Measurements from ENCODE around the gene AKR1C8.
"Not testable (repeated sequence)": the region's sequence is repeated elsewhere in the genome, so short reads cannot be mapped to it uniquely, and the experiment has no call there.

Gene AKR1C8

DNA sequence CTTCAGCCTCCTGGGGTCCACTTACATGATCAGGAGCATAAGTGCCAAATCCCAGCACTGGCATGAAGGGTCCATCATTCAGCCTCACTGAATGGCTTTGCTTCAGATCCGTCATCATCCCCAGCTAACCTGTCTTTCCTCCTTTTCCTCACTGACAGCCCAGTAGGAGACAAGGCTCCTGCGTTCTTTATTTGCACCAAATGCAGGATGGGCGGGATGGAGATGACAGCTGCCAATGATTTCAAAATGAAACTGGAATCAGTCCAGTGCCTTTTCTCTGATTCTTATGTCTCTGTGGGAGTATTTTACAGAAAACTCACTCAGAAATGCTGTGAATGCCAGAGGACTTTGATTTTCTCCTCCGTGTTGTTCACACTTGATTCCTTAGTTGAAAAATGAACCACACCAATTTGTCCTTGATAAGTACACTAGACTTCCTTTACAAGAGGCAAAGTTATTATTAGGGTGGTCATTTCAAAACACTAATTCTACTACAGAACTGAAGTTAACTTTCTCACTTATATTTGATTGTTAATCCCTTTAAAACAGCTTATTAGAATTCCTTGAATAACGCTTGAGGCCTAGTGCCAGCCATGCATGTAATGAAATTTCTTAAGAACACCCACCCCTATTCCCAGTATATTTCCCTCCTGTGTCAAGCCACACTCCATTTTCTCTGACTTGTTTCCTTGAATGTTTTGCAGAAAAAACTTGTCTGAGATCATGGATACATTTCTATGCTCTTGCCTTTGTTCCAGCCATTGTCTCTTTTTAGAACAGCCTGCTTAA is at the start of gene AKR1C8:
TSS of gene AKR1C8 (minus strand) at position 164 of the 789 bp plus-strand sequence. CDS start at position 118, 46 bp downstream.
- DNase-seq = no peak

DNA sequence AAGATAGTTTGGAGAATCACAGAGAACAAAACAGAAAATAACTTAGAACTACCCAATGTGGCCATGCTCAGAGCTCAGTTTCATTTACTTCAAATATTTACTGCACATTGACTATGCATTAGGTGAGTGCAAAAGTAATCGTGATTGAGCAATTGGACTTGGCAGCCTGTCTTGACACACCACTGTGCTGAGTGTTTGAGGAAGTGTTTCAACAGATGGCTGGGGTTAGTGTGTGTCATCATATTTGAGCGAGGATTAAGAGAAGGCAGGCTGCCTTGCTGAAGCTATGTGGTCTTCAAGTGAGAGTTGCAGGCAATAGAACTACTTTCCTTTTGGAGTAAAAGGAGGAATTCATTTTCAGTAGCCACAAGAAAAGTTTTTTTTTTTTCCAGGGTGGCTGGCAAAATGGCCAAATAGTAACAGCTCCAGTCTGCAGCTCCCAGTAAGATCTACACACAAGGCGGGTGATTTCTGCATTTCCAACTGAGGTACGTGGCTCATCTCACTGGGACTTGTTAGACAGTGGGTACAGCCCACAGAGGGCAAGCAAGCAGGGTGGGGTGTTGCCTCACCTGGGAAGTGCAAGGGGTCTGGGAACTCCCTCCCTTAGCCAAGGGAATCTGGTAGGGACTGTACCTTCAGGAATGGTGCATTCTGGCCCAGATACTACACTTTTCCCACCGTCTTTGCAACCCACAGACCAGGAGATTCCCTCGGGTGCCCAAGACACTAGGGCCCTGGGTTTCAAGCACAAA is 49.3 kb upstream of the AKR1C8 start:
- no peak for DNase-seq

DNA sequence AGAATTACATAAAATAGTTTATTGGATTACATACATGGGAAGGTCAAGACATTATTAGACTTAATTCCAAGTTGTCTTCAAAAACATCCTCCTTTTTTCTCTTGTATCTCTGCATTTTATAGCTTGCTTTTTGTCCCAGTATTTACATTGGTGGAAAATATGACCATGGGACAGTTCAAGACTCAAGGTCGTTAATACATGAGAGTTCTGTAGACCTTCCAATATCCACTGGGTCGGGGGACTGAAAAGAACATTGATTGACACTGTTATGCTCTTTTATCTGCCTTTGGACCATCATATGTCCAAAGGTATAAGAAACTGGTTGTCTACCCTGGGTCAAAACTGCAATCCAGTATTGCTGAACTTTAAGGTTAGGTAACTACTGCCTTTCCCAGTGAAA is 48.4 kb upstream of the AKR1C8 start:
- DNase-seq = no peak

DNA sequence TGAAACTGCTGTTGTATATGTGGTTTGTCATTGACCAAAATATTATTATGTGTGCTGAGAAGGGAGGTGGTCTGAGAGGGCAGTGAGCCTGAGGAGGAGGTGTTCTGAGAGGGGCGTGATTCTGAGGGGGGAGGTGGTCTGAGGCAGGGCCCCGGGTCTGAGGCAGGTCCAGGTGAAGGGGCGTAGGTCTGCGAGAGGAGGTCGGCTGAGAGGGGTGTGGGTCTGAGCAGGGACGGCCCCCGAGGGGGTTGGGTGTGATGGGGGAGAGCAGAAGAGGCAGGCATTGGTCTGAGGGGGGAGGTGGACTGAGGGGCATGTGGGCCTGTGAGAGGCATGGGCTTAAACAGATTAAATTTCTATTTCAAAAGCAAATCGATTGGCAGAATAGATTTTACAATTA is 44.1 kb upstream of the AKR1C8 start:
- DNase-seq = peak; percentile 2

DNA sequence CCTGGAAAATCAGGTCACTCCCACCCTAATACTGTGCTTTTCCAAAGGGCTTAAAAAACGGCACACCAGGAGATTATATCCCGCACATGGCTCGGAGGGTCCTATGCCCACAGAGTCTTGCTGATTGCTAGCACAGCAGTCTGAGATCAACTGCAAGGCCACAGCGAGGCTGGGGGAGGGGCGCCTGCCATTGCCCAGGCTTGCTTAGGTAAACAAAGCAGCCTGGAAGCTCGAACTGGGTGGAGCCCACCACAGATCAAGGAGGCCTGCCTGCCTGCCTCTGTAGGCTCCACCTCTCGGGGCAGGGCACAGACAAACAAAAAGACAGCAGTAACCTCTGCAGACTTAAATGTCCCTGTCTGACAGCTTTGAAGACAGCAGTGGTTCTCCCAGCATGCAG is 38.0 kb upstream of the AKR1C8 start:
- DNase-seq = not testable (repeated sequence)

DNA sequence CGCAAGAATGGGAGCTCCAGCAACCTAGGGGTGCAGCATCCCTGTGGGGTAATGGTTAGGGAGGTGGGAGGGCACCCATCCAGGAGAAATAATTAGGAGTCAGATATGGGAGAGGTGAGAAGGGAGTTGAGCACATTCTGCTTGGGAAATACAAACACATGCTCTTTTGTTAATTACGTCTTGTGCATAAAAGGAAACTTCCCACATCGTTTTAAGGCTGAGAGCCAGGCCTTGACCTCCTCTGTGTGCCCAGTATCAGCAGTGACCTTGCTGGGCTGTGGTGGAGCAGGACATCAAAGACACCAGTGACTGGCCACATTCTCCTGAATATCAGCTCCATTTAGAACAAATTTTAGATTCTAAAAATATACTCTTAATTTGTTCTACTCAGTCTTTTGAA is 34.3 kb upstream of the AKR1C8 start:
- DNase-seq = no peak

DNA sequence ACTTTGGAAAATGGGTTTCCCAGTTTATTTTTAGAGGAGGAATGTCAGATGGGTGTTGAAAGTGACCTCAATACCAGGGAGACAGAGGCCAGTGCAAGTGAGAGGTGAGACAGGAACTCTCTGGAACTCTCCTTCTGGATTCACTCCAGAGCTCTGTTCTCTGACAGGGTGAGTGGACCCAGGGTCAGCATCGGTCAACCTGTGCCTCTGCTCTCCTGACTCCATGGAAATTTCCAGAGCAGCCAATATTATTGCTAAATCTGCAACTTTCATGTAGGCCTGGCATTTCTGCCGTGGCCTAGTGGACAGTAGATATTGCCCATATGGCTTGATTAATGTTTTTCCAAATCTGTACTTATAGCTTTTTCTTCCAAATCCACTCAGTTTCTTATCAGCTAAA is 31.9 kb upstream of the AKR1C8 start:
- DNase-seq = no peak

DNA sequence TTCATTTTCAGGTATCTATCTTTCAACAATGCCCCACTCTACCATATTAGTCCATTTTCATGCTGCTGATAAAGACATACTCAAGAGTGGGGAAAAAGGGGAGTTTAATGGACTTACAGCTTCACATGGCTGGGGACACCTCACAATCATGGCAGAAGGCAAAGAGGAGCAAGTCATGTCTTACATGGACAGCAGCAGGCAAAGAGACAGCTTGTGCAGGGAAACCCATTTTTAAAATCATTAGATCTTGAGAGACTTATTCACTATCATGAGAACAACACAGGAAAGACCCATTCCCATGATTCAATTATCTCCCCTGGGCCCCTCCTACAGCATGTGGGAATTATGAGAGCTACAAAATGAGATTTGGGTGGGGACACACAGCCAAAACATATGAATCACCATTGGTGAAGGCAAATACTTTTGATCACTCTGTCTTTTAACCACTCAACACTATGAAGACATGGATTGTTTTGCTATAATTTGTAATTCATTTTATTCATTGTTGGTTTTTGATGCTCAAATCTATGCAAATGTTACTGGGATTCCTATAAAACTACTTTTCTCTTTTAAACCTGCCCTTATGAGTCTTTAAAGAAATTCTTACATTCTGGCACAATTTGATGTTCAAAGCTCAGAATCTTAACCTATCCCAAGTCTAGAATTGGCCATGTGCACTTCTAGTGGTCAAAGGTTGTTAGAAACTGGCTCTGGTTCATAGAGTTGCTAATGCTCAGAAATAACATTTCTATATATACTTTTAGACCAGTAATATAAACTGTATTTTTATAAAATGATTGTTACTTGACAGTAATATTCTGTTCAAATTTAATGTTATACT is 27.0 kb upstream of the AKR1C8 start:
- no peak for DNase-seq

DNA sequence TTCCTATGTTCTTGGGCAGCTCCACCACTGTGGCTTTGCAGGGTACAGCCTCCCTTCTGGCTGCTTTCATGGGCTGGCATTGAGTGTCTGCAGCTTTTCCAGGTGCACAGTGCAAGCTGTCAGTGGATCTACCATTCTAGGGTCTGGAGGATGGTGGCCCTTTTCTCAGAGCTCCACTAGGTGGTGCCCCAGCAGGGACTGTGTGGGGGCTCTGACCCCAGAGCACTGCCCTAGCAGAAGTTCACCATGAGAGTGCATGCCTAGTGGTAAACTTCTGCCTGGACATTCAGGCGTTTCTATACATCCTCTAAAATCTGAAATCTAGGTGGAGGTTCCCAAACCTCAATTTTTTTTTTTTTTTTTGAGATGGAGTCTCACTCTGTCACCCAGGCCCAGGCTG is 25.3 kb upstream of the AKR1C8 start:
- peak; percentile 3 for DNase-seq

DNA sequence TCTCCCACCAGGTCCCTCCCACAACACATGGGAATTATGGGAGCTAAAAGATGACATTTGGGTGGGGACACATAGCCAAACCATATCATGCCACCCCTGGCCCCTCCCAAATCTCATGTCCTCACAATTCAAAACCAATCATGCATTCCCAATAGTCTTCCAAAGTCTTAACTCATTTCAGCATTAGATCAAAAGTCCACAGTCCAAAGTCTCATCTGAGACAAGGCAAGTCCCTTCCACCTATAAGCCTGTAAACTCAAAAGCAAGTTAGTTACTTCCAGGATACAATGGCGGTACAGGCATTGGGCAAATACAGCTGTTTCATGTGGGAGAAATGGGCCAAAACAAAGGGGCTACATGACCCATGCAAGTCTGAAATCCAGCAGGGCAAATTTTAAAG is 24.8 kb upstream of the AKR1C8 start:
- not testable (repeated sequence) for DNase-seq

DNA sequence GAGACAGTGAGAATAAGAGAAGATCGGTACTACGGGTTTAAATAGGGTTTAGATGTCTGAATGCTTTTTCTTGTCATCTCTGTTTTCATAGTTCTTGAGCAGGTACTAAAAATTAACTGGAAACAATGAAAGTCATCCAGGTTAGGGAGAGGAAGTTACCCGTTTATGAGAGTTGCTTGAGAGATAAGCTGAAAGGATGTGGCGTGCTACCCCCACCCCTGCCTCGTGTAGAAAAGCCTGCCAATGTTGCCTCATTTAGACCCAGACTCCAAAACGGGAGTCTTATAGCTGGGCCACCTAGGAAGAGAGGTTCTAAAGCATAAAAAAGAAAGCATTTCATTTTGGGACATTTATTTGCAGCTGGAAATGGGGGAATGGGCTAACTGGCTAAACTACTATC is 21.8 kb upstream of the AKR1C8 start:
- no peak for DNase-seq

DNA sequence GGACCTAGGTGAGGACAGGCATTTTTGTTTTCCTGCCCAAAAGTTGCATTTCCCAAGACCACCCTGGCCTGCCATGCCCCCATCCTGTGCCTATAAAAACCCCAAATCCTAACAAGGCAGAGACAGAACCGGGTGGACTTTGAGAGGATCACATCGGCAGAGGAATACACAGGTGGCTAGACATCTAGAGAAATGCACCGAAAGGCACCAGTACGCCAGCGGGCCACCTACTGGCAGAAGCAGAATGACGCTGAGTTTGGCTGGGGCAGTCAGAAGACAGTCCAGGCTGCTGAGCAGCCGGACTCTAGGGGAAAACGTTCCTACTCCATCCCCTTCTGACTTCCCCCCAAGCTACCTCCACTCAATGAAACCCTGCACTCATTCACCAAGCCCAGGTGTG is 14.4 kb upstream of the AKR1C8 start:
- DNase-seq = no peak

DNA sequence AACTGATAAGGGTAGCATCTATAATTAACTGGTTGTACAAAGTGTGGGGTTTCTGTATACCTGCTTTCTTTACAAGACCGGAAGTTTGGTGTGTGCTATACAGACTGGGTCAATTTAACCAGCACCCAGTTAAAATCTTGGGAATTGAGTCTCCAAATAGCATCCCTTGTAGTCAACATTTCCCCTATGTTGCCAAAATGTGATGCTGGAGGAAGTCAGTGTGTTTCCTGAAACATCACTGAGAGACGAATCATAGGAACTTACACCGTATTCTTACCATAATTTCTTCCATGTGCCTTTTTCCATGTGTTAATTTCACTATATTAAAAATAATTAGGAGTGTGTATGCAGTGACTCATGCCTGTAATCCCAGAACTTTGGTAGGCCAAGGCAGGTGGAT is 13.4 kb upstream of the AKR1C8 start:
- no peak for DNase-seq

DNA sequence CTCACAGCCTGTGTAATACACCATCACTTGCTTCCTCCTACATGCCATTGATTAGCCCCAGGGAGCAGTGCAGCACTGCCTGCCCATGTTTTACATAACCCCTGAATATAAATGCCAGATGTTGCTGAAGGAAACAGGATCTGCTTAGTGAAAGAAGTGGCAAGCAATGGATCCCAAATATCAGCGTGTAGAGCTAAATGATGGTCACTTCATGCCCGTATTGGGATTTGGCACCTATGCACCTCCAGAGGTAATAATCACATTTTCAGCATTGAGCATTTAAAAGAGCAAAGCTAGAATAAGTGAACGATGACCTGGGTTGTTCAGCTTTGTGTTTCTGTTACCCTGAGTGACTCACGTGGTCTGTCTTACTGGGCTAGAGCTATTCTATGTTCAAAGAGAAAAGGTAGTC is 11.8 kb upstream of the AKR1C8 start, which contains the start of gene AKR1C4:
TSS of gene AKR1C4 (plus strand) at position 136 of the 412 bp plus-strand sequence. CDS start at position 167, 31 bp downstream.
- no peak for DNase-seq

DNA sequence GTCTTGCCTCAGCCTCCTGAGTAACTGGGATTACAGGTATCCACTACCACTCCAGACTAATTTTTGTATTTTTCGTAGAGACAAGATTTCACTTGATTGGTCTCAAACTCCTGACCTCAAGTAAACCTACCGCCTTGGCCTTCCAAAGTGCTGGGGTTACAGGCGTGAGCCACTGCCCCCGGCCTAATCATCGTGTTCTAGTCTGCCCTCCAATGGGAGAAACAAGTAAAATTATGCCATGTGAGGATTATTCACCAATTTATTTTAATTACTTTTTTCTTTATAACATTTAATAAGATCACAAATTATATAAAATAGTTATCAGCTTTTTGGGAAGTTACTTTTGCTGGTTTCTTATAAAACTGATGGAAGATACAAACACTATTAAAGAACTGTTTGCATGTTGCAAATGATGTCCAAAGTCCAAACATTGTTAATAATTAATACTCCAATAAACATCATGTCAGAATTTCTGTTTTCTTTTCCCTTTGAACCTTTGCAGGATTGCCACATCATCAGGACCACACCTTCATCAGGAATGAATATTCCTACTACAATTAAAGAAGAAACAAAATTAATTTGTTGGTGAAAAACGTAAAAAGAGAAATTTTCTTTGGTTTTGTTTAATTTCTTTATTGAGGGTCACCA is 10.9 kb upstream of the AKR1C8 start:
- DNase-seq = no peak

DNA sequence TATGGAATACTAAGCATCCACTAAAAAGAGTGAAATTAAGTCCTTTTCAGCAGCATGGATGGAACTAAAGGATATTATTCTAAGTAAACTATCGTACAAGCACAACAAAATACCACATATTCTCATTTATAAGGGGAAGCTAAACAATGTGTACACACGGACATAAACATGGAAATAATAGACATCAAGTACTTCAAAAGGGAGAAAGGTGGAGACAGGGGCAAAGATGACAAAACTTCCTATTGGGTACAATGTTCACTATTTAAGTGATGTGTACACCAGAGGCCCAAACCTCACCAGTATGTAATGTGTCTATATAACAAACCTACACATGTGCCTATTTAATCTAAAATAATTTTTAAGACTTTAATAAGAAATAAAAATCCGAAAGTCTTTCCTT is 9.5 kb upstream of the AKR1C8 start:
- DNase-seq = no peak

DNA sequence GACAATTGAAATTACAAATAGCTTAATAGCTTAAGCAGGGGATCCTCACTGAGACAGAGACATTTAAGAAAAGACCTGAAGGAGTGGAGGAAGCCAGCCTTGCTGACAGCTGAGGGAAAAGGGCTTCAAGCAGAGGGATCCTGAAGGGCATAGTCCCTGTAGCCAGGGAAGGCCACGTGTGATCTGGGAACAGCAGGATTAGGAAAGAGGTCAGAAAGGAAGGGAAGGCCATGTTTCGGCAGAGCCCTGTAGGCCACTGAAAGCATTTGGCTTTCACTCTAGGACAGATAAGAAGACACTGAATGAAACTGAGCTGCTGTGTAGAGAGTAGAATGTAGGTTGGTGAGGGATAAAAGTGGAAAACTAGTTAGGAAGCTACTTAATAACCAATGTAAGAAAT is 3.4 kb upstream of the AKR1C8 start:
- DNase-seq = no peak

DNA sequence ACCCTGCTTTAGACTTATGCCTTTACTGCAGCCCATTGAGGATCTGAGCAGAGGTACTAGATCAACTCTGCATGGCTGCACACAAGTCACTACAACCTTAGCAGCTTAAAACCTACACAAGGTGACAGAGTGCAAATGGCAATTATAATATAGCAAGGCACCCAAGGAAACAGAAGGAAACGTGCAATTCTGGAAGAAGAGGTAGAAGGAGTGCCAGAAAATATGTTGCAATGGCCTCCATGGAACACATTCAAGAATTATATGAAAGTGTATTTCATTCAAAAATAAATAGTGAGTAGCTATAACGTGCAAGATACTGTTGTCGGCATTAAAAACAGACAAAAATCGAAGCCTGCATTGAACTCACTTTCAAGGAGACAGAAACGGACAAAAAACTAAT is 2.9 kb upstream of the AKR1C8 start:
- no peak for DNase-seq

DNA sequence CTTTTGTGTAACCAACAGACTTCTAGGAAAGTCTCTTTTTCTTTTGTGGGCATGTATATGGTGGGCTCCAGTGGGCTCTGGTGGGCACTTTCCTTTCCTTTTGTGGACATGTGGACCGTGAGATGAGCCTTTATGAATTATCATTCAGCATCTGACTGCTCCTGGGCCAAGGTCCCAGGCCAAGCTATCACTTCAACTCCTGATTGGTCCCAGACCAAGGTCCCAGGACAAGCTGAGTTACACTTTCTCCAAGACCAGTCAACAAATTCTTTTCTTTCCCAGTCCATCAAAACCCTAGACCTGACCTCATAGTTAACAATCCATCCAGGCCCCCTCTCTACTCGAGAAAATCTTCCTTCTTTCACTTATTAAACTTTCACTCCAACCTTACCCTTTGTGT is 1.0 kb downstream of the AKR1C8 start:
- DNase-seq = no peak

DNA sequence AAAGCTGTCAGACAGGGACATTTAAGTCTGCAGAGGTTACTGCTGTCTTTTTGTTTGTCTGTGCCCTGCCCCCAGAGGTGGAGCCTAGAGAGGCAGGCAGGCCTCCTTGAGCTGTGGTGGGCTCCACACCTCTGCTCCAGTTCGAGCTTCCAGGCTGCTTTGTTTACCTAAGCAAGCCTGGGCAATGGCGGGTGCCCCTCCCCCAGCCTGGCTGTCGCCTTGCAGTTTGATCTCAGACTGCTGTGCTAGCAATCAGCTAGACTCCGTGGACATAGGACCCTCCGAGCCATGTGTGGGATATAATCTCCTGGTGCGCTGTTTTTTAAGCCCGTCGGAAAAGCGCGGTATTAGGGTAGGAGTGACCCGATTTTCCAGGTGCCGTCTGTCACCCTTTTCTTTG is 4.4 kb downstream of the AKR1C8 start:
- not testable (repeated sequence) for DNase-seq

DNA sequence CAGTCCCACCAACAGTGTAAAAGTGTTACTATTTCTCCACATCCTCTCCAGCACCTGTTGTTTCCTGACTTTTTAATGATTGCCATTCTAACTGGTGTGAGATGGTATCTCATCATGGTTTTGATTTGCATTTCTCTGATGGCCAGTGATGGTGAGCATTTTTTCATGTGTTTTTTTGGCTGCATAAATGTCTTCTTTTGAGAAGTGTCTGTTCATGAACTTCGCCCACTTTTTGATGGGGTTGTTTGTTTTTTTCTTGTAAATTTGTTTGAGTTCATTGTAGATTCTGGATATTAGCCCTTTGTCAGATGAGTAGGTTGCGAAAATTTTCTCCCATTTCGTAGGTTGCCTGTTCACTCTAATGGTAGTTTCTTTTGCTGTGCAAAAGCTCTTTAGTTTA is 9.4 kb downstream of the AKR1C8 start:
- DNase-seq = not testable (repeated sequence)

DNA sequence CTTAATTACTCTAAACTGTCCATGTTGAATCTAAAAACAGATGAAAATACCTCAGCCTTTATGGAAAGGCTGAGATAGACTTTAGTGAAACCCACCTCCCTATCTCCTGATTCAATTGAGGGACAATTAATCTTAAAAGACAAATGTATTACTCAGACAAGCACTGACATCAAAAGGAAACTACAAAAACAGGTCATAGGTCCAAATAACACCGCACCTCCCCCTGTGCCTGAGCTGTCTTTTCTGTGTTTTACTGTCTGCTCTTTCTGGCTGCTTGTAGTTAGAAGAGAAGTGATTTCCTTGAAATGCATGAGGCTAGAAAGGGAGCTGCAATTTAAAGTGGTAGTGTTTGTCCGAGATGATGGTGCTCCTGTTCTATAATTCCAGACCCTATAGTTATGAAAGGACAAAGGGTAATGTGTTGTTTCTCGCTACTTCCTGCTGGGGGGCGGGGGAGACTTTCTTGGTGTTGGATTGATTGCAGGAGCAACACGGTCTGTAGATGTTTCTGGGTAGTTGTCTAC is 16.0 kb downstream of the AKR1C8 start:
- peak; percentile 8 for DNase-seq

DNA sequence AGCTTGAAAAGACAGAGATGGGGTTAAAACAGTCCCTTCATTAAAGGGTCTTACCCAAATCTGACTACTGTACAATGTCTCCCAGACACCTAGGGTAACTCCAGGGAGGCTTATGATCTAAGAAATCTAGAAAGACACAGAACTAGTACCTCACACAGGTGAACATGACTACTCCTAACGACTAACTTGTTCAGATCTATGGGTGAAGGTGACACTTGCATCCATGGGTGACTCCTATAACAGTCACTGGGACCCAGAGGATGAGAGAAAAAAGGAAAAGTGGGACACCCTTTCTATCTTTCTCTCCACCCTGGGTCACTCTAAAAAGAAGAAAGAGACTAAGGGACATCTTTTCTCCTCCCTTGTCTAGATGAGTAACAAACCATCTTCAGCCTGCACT is 19.2 kb downstream of the AKR1C8 start:
- DNase-seq = no peak
